NK-92 (cell line): ENCODE results near the gene PIK3R2.

Experiments used
- DNase-seq: peaks from one replicate; lab custom pipeline; 2025; ENCODE audit not compliant: unreplicated experiment; lab: John Stamatoyannopoulos, UW

PIK3R2 gene

GRCh38 chr19:18171605-18172327, 18.8 kb downstream of the PIK3R2 start:
- no peak for DNase-seq

GRCh38 chr19:18172331-18173053, 19.5 kb downstream of the PIK3R2 start:
- DNase-seq, result no peak

DNA sequence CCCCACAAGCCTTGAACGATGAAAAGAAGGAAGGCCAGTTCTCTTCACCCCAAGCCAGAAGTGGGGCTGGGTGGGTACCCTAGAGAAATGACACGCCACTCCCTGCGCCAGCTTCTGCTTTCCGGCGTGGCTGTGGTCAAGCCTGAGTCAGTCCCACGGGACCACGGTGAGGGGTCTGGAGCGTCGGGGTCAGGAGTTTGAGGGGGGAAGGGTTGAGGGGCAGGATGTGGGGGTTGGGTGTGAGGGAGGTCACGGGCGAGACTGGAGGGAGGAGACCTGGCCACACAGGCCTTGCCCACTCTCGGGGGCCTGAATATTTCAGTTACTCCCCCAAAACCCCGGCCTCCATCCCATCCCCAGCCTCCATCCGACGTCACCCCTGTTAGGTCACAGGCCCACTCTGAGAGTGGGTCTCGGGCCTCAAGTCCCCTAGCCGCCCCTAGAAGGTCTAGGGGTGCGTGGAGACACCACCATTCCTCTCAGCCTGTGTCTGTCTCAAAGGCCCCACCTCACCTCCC, 20.1 kb downstream of the PIK3R2 start:
- DNase-seq, result no peak

DNA sequence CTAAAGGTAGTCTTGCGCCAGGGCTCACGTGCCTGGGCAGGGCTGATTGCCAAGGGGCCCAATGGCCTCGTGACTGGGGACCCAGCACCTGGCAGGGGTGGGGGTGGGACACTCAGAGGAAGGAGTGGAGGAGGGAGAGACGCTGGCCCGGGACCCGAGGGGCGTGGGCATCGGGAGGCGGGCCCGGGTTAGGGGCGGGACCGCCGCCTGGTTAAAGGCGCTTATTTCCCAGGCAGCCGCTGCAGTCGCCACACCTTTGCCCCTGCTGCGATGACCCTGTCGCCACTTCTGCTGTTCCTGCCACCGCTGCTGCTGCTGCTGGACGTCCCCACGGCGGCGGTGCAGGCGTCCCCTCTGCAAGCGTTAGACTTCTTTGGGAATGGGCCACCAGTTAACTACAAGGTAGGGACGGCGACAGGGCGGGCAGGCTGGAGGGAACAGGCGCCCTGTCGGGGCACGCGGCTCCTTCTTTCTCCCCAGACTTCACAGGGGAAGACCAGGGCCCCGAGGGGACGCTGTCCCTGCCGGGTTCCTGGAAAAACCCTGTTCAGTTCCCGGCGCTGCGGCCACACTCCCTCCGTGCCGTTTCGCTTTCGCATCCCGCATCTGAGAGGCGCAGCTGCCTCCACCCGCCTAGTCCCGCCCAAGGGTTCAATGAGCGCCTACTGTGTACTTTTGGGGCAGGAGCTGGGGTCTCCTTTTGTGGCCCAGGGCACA, 20.8 kb downstream of the PIK3R2 start, which contains the start of gene IFI30:
Gene IFI30 (plus strand): TSS at position 242 of the 717 bp plus-strand sequence. CDS start 29 bp downstream, at position 271.
- no peak for DNase-seq

DNA sequence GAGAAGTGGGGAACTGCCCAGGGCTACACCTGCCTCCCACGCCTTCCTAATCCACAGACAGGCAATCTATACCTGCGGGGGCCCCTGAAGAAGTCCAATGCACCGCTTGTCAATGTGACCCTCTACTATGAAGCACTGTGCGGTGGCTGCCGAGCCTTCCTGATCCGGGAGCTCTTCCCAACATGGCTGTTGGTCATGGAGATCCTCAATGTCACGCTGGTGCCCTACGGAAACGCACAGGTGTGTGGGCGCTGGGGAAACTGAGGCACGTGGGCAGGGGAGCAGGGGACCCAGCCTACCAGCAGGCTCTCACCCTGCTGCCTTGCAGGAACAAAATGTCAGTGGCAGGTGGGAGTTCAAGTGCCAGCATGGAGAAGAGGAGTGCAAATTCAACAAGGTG, 22.0 kb downstream of the PIK3R2 start:
- DNase-seq, result no peak

GRCh38 chr19:18176367-18177310, 23.7 kb downstream of the PIK3R2 start:
- DNase-seq, result no peak

DNA sequence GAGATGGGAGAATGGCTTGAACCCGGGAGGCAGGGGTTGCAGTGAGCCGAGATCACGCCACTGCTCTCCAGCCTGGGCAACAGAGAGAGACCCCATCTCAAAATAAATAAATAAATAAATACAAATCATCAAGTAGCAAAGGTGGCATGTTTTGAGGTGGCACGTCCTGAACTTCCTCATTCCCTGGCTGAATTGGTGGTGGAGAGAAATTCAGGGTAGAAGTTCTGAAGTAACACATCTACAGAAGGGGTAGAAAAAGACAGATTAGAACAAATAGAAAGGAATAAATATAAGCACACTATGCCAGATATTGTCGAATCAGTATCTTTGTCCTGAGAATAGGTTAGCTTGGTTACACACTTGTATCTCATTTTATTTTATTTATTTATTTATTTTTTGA, 27.0 kb downstream of the PIK3R2 start:
- no peak for DNase-seq

- no peak for DNase-seq
Measured at GRCh38 chr19:18183529-18183928, 30.6 kb downstream of the PIK3R2 start.

DNA sequence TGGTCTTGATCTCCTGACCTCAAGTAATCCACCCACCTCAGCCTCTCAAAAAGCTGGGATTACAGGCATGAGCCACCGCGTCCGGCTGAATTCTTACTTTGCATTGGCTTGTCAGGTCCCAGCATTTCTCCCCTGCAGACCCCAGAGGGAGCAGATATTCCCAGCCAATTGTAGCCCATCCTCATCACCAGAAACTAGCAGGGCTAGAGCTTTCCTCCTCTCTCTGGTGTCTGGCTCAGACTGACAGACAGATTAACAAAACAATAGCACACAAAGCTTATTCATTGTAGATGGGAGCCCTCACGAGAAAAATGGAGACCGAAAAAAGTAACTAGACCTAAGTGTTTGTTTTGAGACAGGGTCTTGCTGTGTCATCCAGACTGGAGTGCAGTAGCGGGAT, 32.6 kb downstream of the PIK3R2 start:
- DNase-seq, result no peak

- no peak for DNase-seq
Measured at GRCh38 chr19:18190278-18190677, 37.3 kb downstream of the PIK3R2 start.

DNA sequence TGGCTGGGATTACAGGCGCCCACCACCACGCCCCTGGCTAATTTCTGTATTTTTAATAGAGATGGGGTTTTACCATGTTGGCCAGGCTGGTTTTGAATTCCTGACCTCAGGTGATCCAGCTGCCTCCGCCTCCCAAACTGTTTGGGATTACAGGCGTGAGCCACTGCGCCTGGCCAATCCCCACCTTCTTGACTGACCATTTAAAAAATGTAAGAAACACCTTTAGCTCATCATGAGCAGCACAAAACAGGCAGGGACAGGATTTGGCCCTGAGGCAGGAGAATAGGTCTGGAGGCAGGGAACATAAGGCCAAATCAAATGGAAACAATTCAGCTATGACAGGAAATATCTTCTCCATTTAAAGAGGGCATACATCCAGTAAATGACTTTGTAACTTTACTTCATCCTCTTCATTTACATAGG, 38.7 kb downstream of the PIK3R2 start:
- DNase-seq, result no peak

DNA sequence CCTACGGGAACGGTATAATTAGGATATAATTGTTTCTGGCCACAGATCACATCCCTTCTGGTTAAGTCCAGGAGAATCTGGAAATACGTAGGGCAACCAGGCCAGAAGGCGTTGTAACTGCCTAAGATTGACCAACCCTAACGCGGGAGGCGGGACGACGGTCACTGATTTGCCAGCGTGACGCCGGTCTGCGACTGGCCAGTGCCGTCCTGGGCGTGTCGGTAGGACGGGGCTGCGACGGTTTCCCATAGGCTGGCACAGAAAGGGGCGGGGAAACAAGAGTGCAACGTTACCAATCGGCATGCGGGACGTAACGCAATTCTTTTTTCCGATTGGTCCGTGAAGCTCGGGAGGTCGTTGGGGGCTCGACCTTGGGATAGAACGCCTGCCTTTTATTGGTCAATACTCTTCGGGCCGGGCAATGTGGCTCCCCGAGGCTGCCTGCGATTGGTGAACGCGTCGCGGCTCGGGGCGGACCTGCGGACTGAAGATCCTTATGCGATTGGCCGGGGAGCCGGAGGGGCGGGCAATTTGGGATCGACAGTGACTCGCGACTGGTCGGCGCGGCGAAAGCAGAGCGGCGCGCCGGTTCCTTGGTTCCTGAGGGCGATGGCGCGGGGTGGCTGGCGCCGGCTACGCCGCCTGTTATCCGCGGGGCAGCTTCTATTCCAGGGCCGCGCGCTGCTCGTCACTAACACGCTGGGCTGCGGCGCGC, 39.9 kb downstream of the PIK3R2 start, which contains the start of gene MPV17L2:
Gene MPV17L2 (plus strand): TSS at position 546 of the 715 bp plus-strand sequence. CDS start 64 bp downstream, at position 610.
- DNase-seq, result peak; percentile 100

- no peak for DNase-seq
Measured at GRCh38 chr19:18193388-18194180, 40.6 kb downstream of the PIK3R2 start.

DNA sequence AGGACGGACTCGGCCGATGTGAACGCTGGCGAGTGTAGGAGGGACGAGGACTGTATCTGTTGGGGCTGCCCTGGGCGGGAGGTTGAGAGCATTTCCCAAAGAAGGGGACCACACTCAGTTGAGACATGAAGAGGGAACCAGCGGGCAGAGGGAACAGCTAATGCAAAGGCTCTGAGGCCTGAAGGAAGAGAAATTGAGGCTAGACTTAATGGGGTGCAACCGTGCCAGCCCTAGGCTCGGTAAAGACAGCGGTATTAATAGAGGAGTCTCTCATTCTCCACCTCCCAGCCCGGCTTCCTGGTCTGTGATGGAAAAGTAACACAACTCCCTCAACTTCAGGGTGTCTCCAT, 41.2 kb downstream of the PIK3R2 start:
- DNase-seq, result no peak

GRCh38 chr19:18194554-18195238, 41.7 kb downstream of the PIK3R2 start:
- DNase-seq, result no peak

DNA sequence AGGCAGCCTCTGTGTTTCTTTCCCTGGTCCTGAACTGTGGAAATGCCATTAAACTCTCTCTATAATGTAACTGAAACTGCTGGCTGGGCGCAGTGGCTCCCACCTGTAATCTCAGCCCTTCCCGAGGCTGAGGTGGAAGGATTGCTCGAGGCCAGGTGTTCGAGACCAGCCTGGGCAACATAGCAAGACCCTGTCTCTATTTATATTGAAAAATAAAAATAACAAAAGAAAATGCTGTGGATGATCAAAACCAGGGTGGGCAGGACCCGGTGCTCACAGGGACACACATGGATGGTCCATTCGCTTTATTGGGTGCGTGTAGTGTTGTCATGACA, 43.5 kb downstream of the PIK3R2 start:
- no peak for DNase-seq

GRCh38 chr19:18197306-18197705, 44.3 kb downstream of the PIK3R2 start:
- no peak for DNase-seq

- DNase-seq, result no peak
Measured at GRCh38 chr19:18197941-18198340, 45.0 kb downstream of the PIK3R2 start.

DNA sequence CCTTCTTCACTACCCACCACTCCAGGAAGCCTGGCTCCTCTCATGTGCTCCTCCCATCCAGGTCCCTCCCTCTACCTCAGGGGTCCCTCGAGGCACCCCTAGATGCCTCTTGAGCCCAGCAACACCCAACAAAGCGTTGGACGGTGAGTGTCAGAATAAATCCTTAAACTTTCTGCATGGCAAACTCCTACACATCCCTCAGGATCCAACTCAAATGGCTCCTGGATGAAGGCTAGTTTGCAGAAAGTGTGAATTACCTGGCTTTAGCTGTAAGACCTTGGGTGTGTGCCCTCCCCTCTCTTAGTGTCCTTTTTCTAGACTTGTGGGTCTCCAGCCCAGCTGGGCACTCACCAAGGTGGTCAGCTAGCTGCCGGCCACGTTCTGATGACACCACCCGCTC, 45.4 kb downstream of the PIK3R2 start:
- DNase-seq, result no peak
